ENCODE measurements around the gene TMEM14C. TPM values are rescaled to one million over a fixed set of nuclear protein-coding genes. Genes with fewer than 3 reads are reported as not detected.
A peak's percentile ranks its signal among the peaks of the same experiment; 100 is the strongest.

TMEM14C gene
- total and polyA plus RNA-seq, 8 donors = 25.4 to 79.0 (median 38.0) TPM

DNA sequence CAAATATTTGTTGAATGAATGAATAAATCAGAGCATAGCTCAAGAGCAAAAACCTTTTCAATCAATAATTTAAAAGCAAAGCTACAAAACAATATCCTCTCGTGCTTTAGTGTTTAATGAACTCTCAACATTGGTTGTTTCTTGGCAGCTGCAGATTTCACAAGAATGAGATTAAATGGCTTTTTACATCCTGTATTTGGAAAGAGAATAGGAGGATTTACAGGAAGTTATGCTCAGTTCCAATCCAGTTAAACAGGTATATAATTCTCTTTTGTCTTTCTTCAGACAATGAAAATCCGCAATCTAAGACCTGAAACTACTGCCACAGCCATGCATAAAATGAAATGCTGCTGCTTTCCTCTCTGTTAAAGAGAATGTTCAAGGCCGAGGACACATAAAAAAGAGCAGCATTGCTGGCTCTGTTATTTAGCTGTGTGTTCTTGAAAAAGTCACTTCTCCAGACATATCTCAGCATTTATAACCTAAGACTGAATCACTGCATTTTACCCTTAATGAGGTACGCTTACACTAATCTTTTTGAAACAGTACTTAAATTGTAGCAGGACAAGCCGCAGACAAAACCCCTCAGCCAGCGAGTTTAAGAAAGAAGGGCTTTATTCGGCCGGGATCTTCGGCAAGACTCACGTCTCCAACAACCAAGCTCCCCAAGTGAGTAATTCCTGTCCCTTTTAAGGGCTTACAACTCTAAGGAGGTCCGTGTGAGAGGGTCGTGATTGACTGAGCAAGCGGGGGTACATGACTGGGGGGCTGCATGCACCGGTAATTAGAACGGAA lies 32.0 kb upstream of the TMEM14C start:
- Histone ChIP-seq H3K4me3 (no peak overlapping the region), H3K27ac (peak overlapping the region in 1 of 4 donors; percentile 18), H3K4me1 (peaks cover 3 to 18% (median 9%) of the 10 kb centered on the region in 3 donors), H3K9me3 (no peaks in the 10 kb centered on the region), H3K36me3 (no peaks in the 10 kb centered on the region), H3K27me3 (no peaks in the 10 kb centered on the region)
- WGBS, 2 donors = 44 to 52% methylated on average over 15 of the region's 15 CpGs
- DNase-seq = no peak
- ATAC-seq = no peak
- no peak for FAIRE-seq
- TF ChIP-seq, protein P1, sequence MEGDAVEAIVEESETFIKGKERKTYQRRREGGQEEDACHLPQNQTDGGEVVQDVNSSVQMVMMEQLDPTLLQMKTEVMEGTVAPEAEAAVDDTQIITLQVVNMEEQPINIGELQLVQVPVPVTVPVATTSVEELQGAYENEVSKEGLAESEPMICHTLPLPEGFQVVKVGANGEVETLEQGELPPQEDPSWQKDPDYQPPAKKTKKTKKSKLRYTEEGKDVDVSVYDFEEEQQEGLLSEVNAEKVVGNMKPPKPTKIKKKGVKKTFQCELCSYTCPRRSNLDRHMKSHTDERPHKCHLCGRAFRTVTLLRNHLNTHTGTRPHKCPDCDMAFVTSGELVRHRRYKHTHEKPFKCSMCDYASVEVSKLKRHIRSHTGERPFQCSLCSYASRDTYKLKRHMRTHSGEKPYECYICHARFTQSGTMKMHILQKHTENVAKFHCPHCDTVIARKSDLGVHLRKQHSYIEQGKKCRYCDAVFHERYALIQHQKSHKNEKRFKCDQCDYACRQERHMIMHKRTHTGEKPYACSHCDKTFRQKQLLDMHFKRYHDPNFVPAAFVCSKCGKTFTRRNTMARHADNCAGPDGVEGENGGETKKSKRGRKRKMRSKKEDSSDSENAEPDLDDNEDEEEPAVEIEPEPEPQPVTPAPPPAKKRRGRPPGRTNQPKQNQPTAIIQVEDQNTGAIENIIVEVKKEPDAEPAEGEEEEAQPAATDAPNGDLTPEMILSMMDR (IDR thresholded peaks at IDR 0.05) = no peak
- intact Hi-C loops (cut with DNase I) = no loop called here

DNA sequence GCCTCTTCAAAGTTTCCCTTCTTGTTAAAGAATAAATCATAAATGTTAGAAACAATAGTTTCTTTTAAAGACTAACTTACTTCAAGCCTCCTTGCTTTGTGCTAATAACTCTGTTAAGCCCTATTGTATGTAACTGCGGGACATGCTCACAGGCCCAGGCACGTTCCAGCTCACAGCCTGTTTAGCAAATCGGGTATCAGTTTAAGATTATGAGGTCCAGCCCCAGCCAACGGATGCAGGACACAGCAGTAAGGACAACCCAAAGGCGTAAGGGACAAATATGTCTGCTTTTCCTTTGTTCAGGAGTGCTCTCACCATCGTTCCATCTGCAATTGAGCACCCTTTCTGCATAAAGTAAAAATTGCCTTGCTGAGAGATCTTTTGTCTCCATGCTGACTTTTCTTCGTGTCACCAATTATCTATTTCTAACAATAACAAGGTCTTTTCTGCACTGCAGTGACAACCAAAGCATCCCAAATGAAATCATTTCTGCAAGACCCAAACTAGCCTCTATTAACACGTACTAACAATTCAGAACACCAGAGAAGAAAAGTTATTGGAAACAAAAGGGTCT lies 29.8 kb upstream of the TMEM14C start:
- intact Hi-C loops (cut with DNase I) = no loop called here
- WGBS, 2 donors = 88 to 92% methylated on average over 8 of the region's 8 CpGs

DNA sequence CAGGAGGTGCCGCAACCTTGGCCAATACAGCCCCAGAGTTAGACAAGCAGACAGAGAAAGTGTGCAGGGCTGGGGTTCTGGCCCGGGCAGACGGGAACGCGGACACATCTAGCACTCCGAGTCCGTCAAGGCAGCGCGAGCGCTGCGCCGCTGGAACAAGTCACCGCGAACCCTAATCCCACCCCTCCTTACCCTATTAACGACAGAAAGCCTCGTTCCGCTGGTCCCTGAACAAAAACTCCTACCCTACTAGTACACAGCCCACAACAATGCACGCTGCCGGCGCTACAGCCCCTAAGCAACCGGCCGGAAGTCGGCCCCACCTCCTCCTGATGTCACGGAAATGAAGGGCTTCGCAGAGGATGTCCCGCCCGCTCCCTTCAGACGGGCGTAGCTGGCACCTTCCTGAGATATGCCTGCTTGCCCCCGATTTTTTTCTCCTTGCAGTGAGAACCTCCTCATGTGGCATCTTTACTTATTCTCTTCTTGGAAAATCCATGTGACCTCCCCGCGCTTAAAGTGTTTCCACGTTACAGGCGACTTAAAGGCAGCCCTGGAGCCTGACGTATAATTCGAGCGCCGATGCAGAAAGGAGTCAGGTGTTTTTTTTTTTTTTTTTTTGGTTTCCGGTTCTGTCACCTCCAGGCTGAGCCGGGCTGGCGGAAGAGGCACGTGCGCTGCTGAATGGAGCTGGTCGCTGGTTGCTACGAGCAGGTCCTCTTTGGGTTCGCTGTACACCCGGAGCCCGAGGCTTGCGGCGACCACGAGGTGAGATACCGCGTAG lies 28.4 kb upstream of the TMEM14C start, which contains the start of the genes C6orf52 and PAK1IP1:
Gene C6orf52, minus strand, starts transcription at position 315 of the 784 bp plus-strand sequence. CDS start 7,066 bp downstream, outside the sequence.
Gene PAK1IP1, plus strand, starts transcription at position 671 of the 784 bp plus-strand sequence. Its CDS starts 14 bp downstream, at position 685.
- Histone ChIP-seq H3K27me3 (no peaks in the 10 kb centered on the region), H3K4me1 (peaks cover 3 to 29% (median 14%) of the 10 kb centered on the region in 3 donors), H3K9me3 (no peaks in the 10 kb centered on the region), H3K36me3 (no peaks in the 10 kb centered on the region), H3K27ac (peak within 1 kb of the TSS; percentile 85 to 99 (median 96)), H3K4me3 (peak within 1 kb of the TSS; percentile 72 to 89 (median 80))
- 0% methylated on average over 53 of the region's 53 CpGs for WGBS, 2 donors
- intact Hi-C loops (cut with DNase I) = no loop called here
- TF ChIP-seq, protein P1 (IDR thresholded peaks at IDR 0.05) = no peak
- peak; percentile 87 to 94 (median 90) for DNase-seq
- no peak for FAIRE-seq
- ATAC-seq = peak; percentile 98 to 99 (median 99)

More for the DNA sequence above, 29.8 kb upstream of the TMEM14C start:
- H3K4me1 ChIP-seq = peaks cover 3 to 29% (median 14%) of the 10 kb centered on the region in 3 donors
- peak overlapping the region in 2 of 4 donors; percentile 77 to 89 for H3K4me3 ChIP-seq
- DNase-seq (no peak), FAIRE-seq (no peak), ATAC-seq (no peak)
- TF ChIP-seq, protein P1 (IDR thresholded peaks at IDR 0.05) = no peak
- H3K27me3 ChIP-seq = no peaks in the 10 kb centered on the region
- no peaks in the 10 kb centered on the region for H3K9me3 ChIP-seq
- no peaks in the 10 kb centered on the region for H3K36me3 ChIP-seq
- H3K27ac ChIP-seq = no peak overlapping the region

DNA sequence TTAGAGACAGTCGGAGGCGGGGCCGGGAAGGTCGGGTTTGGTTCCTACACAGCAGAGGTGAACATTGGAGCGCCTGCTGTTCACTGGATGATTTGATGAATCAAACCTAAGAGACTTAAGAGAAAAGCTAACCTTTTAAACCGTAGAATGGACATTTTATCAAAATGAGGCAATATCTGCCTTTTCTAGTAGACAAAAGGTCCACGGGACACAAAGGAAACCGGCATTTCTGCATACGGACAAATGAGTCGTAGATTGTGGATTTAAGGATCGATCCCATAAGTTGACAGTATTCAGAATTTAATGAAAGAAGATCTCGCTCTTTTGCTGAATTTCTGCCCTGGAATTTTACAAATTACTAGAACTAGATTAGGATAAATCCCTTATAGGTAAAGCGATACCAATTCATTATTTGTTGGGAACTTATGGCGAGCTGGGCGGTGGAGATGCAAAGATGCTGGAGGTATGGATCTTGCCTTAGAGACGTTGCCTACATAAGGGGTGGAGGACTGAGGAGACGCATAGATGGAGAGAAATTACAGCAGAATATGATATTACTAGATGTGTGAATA lies 27.7 kb upstream of the TMEM14C start:
- H3K27ac ChIP-seq = peak overlapping the region; percentile 85 to 99 (median 96)
- intact Hi-C loops (cut with DNase I) = no loop called here
- H3K4me1 ChIP-seq = peaks cover 3 to 29% (median 14%) of the 10 kb centered on the region in 3 donors
- no peaks in the 10 kb centered on the region for H3K36me3 ChIP-seq
- peak overlapping the region; percentile 72 to 89 (median 80) for H3K4me3 ChIP-seq
- TF ChIP-seq, protein P1 (IDR thresholded peaks at IDR 0.05) = no peak
- ATAC-seq (no peak), DNase-seq (no peak), FAIRE-seq (no peak)
- WGBS, 2 donors = 0% methylated on average over 17 of the region's 17 CpGs
- H3K9me3 ChIP-seq = no peaks in the 10 kb centered on the region
- no peaks in the 10 kb centered on the region for H3K27me3 ChIP-seq
